GM23248 (cell line): ENCODE data around the gene WDR70. TPM values are rescaled to one million over a fixed set of nuclear protein-coding genes. Genes with fewer than 3 reads are reported as not detected.
"Not testable (repeated sequence)": the region's sequence is repeated elsewhere in the genome, so short reads cannot be mapped to it uniquely, and the experiment has no call there.

Experiments
- DNase-seq: peaks from one replicate; pipeline ENCODE4 v3.0.0-alpha.2; 2015
- H2AFZ ChIP-seq: fragments of 200-600 bp; sonication (generic); 2 replicates; pipeline ENCODE4 v1.6.1; 2016; ENCODE audit warnings: antibody characterized with exemption
- H3F3A ChIP-seq: fragments of 200-600 bp; sonication (generic); 2 replicates; pipeline ENCODE4 v1.6.1; 2016; ENCODE audit warnings: mild to moderate bottlenecking, antibody characterized with exemption, mixed run types; ENCODE audit not compliant: insufficient read depth
- H3K27ac ChIP-seq: fragments of 200-600 bp; sonication (generic); 2 replicates; pipeline ENCODE4 v1.5.1; 2016; ENCODE audit warnings: mild to moderate bottlenecking
- H3K27me3 ChIP-seq: fragments of 200-600 bp; sonication (generic); replicated peaks from 2 replicates; pipeline ENCODE4 v1.6.1; 2016; ENCODE audit warnings: mild to moderate bottlenecking; ENCODE audit not compliant: insufficient read depth
- H3K36me3 ChIP-seq: fragments of 200-600 bp; sonication (generic); 2 replicates; pipeline ENCODE4 v1.6.1; 2016; ENCODE audit warnings: low read depth, mild to moderate bottlenecking
- H3K4me1 ChIP-seq: fragments of 200-600 bp; sonication (generic); 2 replicates; pipeline ENCODE4 v1.6.1; 2016; ENCODE audit warnings: mild to moderate bottlenecking; ENCODE audit not compliant: insufficient read depth
- H3K4me2 ChIP-seq: fragments of 200-600 bp; sonication (generic); one replicate; pipeline ENCODE4 v1.6.1; 2016; ENCODE audit warnings: mild to moderate bottlenecking; ENCODE audit not compliant: unreplicated experiment
- H3K4me3 ChIP-seq: fragments of 200-600 bp; sonication (generic); 2 replicates; pipeline ENCODE4 v1.5.1; 2016; ENCODE audit warnings: mild to moderate bottlenecking
- H3K79me2 ChIP-seq: fragments of 200-600 bp; sonication (generic); 2 replicates; pipeline ENCODE4 v1.6.1; 2016; ENCODE audit warnings: mild to moderate bottlenecking; ENCODE audit not compliant: insufficient read depth
- H3K9ac ChIP-seq: fragments of 200-600 bp; sonication (generic); 2 replicates; pipeline ENCODE4 v1.6.1; 2016; ENCODE audit warnings: mild to moderate bottlenecking
- H3K9me2 ChIP-seq: fragments of 200-600 bp; sonication (generic); 2 replicates; pipeline ENCODE4 v1.6.1; 2016; ENCODE audit warnings: mixed run types, mild to moderate bottlenecking, moderate library complexity; ENCODE audit not compliant: insufficient read depth
- H3K9me3 ChIP-seq: fragments of 200-600 bp; sonication (generic); one replicate; pipeline ENCODE4 v1.6.1; 2017; ENCODE audit warnings: low read depth
- H4K20me1 ChIP-seq: fragments of 200-600 bp; sonication (generic); 2 replicates; pipeline ENCODE4 v1.6.0; 2016; ENCODE audit not compliant: insufficient read depth
- EZH2 ChIP-seq: fragments of 200-600 bp; sonication (generic); IDR thresholded peaks from 2 replicates; pipeline ENCODE4 v1.6.1; 2018; ENCODE audit warnings: antibody characterized with exemption, mild to moderate bottlenecking; ENCODE audit not compliant: insufficient read depth, poor library complexity, severe bottlenecking
- EZH2phosphoT487 ChIP-seq: fragments of 200-600 bp; sonication (generic); IDR thresholded peaks from 2 replicates; pipeline ENCODE4 v1.6.1; 2018; ENCODE audit warnings: antibody characterized with exemption, moderate library complexity, mild to moderate bottlenecking, low read depth; ENCODE audit not compliant: insufficient read depth
- WGBS, 2 experiments: methylation state at CpG; one replicate each; pipeline ENCODE4 v1.1.6; 2015 to 2017; ENCODE audit warnings: low lambda C conversion rate in 2 of 2, low coverage in 1 of 2; ENCODE audit errors: missing lambda C conversion rate in 2 of 2; 5-methylcytosine and 5-hydroxymethylcytosine counted together
- in situ Hi-C: fragments of 300-500 bp; cut with MboI; formaldehyde crosslinking; loops from 2 replicates; pipeline ENCODE4 v1.15.0; 2020
- polyA plus RNA-seq: library from polyadenylated mRNA; unstranded; fragments of >200 nt; fragmentation: Nextera tagmentation; extraction: Ambion mirVana; gene quantifications from 2 replicates; pipeline ENCODE4 v1.2.1, GENCODE V29; 2016
- total RNA-seq: library from RNA; depleted of rRNA; stranded (reverse); fragments of >200 nt; shearing (Covaris generic); gene quantifications from 2 replicates; pipeline ENCODE4 v1.2.3, GENCODE V29; 2014

The WDR70 gene
- total and polyA plus RNA-seq, 2 experiments from 2014 or later = 20.8 to 24.9 TPM

DNA sequence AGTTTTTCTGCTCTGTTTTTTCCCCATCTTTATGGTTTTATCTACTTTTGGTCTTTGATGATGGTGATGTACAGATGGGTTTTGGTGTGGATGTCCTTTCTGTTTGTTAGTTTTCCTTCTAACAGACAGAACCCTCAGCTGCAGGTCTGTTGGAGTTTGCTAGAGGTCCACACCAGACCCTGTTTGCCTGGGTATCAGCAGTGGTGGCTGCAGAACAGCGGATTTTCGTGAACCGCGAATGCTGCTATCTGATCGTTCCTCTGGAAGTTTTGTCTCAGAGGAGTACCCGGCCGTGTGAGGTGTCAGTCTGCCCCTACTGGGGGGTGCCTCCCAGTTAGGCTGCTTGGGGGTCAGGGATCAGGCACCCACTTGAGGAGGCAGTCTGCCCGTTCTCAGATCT is 300.2 kb downstream of the WDR70 start:
- not testable (repeated sequence) for H4K20me1 ChIP-seq, DNase-seq
- 90 to 94% methylated on average over 8 of the region's 8 CpGs for WGBS, 2 experiments

GRCh38 chr5:37679903-37680302 is 300.8 kb downstream of the WDR70 start:
- H2AFZ ChIP-seq, DNase-seq, H3F3A ChIP-seq, H3K4me3 ChIP-seq, H3K4me1 ChIP-seq, H3K9ac ChIP-seq, H3K36me3 ChIP-seq, H4K20me1 ChIP-seq, H3K27ac ChIP-seq, in situ Hi-C loops, H3K27me3 ChIP-seq, H3K9me2 ChIP-seq, H3K4me2 ChIP-seq, H3K9me3 ChIP-seq: not testable (repeated sequence)
- peaks cover 35% of the 10 kb centered on the region for H3K79me2 ChIP-seq
- WGBS, 2 experiments = 84 to 89% methylated on average over 4 of the region's 4 CpGs

More for the DNA sequence above, 300.2 kb downstream of the WDR70 start:
- H3K36me3 ChIP-seq, H3K4me1 ChIP-seq, H3K9me3 ChIP-seq, H3K4me2 ChIP-seq, H3K9ac ChIP-seq, H3K4me3 ChIP-seq, H3F3A ChIP-seq, in situ Hi-C loops, H3K9me2 ChIP-seq, H3K27me3 ChIP-seq, H3K27ac ChIP-seq, H2AFZ ChIP-seq: not testable (repeated sequence)
- peaks cover 35% of the 10 kb centered on the region for H3K79me2 ChIP-seq

GRCh38 chr5:37683072-37683471 is 304.0 kb downstream of the WDR70 start:
- no peak overlapping the region for H3K4me2 ChIP-seq
- TF ChIP-seq EZH2phosphoT487 (no peak), EZH2 (no peak)
- no peak overlapping the region for H3K9ac ChIP-seq
- no peaks in the 10 kb centered on the region for H3K36me3 ChIP-seq
- H3K27ac ChIP-seq = no peak overlapping the region
- no peak overlapping the region for H2AFZ ChIP-seq
- H3K27me3 ChIP-seq = no peaks in the 10 kb centered on the region
- H3K79me2 ChIP-seq = peaks cover 35% of the 10 kb centered on the region
- no peaks in the 10 kb centered on the region for H4K20me1 ChIP-seq
- 46 to 68% methylated on average over 1 of the region's 1 CpG for WGBS, 2 experiments
- in situ Hi-C loops = no loop called here
- no peaks in the 10 kb centered on the region for H3F3A ChIP-seq
- H3K9me2 ChIP-seq = no peaks in the 10 kb centered on the region
- no peak overlapping the region for H3K4me3 ChIP-seq
- no peak for DNase-seq
- H3K4me1 ChIP-seq = no peaks in the 10 kb centered on the region
- no peaks in the 10 kb centered on the region for H3K9me3 ChIP-seq

GRCh38 chr5:37685211-37685610 is 306.1 kb downstream of the WDR70 start:
- Histone ChIP-seq H3K4me2 (no peak overlapping the region), H3K79me2 (peaks cover 31% of the 10 kb centered on the region), H3K9ac (no peak overlapping the region), H3F3A (no peaks in the 10 kb centered on the region), H3K27me3 (no peaks in the 10 kb centered on the region), H3K4me3 (no peak overlapping the region), H3K9me2 (no peaks in the 10 kb centered on the region), H3K4me1 (no peaks in the 10 kb centered on the region), H3K36me3 (no peaks in the 10 kb centered on the region), H3K27ac (no peak overlapping the region), H3K9me3 (no peaks in the 10 kb centered on the region), H4K20me1 (no peaks in the 10 kb centered on the region), H2AFZ (no peak overlapping the region)
- no peak for TF ChIP-seq EZH2phosphoT487
- DNase-seq = no peak
- in situ Hi-C loops = no loop called here
- 94 to 98% methylated on average over 3 of the region's 3 CpGs for WGBS, 2 experiments

- Histone ChIP-seq H3K4me2 (no peak overlapping the region), H4K20me1 (no peaks in the 10 kb centered on the region), H3K9me2 (no peaks in the 10 kb centered on the region), H3F3A (no peaks in the 10 kb centered on the region), H3K9ac (no peak overlapping the region), H3K4me1 (no peaks in the 10 kb centered on the region), H3K27ac (no peak overlapping the region), H3K79me2 (peaks cover 26% of the 10 kb centered on the region), H3K36me3 (no peaks in the 10 kb centered on the region), H2AFZ (no peak overlapping the region), H3K27me3 (no peaks in the 10 kb centered on the region), H3K4me3 (no peak overlapping the region), H3K9me3 (no peaks in the 10 kb centered on the region)
- no peak for DNase-seq
- WGBS, 2 experiments = 98 to 99% methylated on average over 7 of the region's 7 CpGs
- no peak for TF ChIP-seq EZH2
- TF ChIP-seq EZH2phosphoT487 = no peak
- in situ Hi-C loops = no loop called here
Measured at GRCh38 chr5:37685816-37686215, 306.7 kb downstream of the WDR70 start.

GRCh38 chr5:37688925-37689324 is 309.8 kb downstream of the WDR70 start:
- H3K9ac ChIP-seq, H3K9me3 ChIP-seq, DNase-seq, H3K9me2 ChIP-seq, H4K20me1 ChIP-seq, H3K4me1 ChIP-seq, H2AFZ ChIP-seq, H3K4me3 ChIP-seq, H3K79me2 ChIP-seq, H3K27ac ChIP-seq, H3K36me3 ChIP-seq, H3K27me3 ChIP-seq, in situ Hi-C loops, H3F3A ChIP-seq, H3K4me2 ChIP-seq: not testable (repeated sequence)
- 96 to 98% methylated on average over 10 of the region's 10 CpGs for WGBS, 2 experiments

GRCh38 chr5:37694333-37694732 is 315.2 kb downstream of the WDR70 start:
- in situ Hi-C loops = not testable (repeated sequence)

More at GRCh38 chr5:37694333-37694732, 315.2 kb downstream of the WDR70 start:
- not testable (repeated sequence) for H3K27me3 ChIP-seq, H3K9me3 ChIP-seq, H2AFZ ChIP-seq, H3K79me2 ChIP-seq, H3K27ac ChIP-seq, H3K4me3 ChIP-seq, H3K4me2 ChIP-seq, H3K36me3 ChIP-seq, H4K20me1 ChIP-seq, H3K9me2 ChIP-seq, DNase-seq, H3K9ac ChIP-seq
- H3K4me1 ChIP-seq = peaks cover 15% of the 10 kb centered on the region
- WGBS, 2 experiments = 98 to 99% methylated on average over 5 of the region's 5 CpGs
- peaks cover 17% of the 10 kb centered on the region; the same call in 1 of the 2 replicates for H3F3A ChIP-seq
